Stomach (tissue), 9 donors: ENCODE measurements around the gene ADAMTS6. TPM values are rescaled to one million over a fixed set of nuclear protein-coding genes. Genes with fewer than 3 reads are reported as not detected.

ENCODE experiments used
- DNase-seq, 2 donors: peaks; one replicate each; pipeline versions ENCODE4 v3.0.0 to v3.0.0-alpha.2; 2013 to 2019
- H3K27ac ChIP-seq, 5 donors: fragments of 200-600 bp in 4 of 5; sonication (generic) in 4 of 5; one replicate each; pipeline ENCODE4 v1.5.1; 2013 to 2019; ENCODE audit warnings: mild to moderate bottlenecking in 1 of 5, moderate library complexity in 1 of 5
- H3K27me3 ChIP-seq, 3 donors: fragments of 200-600 bp; sonication (generic); one replicate each; pipeline ENCODE4 v1.5.1; 2017 to 2019; ENCODE audit warnings: mixed run types in 1 of 3
- H3K36me3 ChIP-seq, 4 donors: fragments of 200-600 bp; sonication (generic); 1 replicate in 3 of 4; 2 replicates in 1 of 4; pipeline ENCODE4 v1.5.1; 2016 to 2019
- H3K4me1 ChIP-seq, 4 donors: fragments of 200-600 bp; sonication (generic); one replicate each; pipeline ENCODE4 v1.5.1; 2016 to 2019
- H3K4me3 ChIP-seq, 4 donors: fragments of 200-600 bp; sonication (generic) in 3 of 4; one replicate each; pipeline ENCODE4 v1.5.1; 2016 to 2019; ENCODE audit warnings: mild to moderate bottlenecking in 1 of 4
- H3K9me3 ChIP-seq, 4 donors: fragments of 200-600 bp; sonication (generic); one replicate each; pipeline ENCODE4 v1.5.1; 2016 to 2019
- CTCF ChIP-seq, 7 experiments: fragments of 450-650 bp in 4 of 7; fragments of 200-600 bp in 3 of 7; sonication (generic) in 3 of 7; IDR thresholded peaks; one replicate each; pipeline ENCODE4 v1.5.1; 2016 to 2019; ENCODE audit warnings: antibody characterized with exemption in 7 of 7, control low read depth in 2 of 7, mild to moderate bottlenecking in 1 of 7
- EP300 ChIP-seq: sonication (generic); formaldehyde crosslinking; IDR thresholded peaks from one replicate; pipeline ENCODE4 v1.6.1; 2017; ENCODE audit warnings: antibody characterized with exemption
- POLR2A ChIP-seq, 4 donors: fragments of 450-650 bp; IDR thresholded peaks; one replicate each; pipeline ENCODE4 v1.6.1; 2016; ENCODE audit warnings: antibody characterized with exemption in 4 of 4, control low read depth in 2 of 4, mild to moderate bottlenecking in 1 of 4, moderate library complexity in 1 of 4
- POLR2AphosphoS5 ChIP-seq, 3 donors: sonication (generic); formaldehyde crosslinking; IDR thresholded peaks; one replicate each; pipeline ENCODE4 v1.6.1; 2016; ENCODE audit warnings: antibody characterized with exemption in 3 of 3
- WGBS, 5 donors: extraction: QIAGEN DNeasy Blood & Tissue Kit in 3 of 5; methylation state at CpG; one replicate each; pipeline versions ENCODE4 v1.1.5 to v1.1.7; 2013 to 2018; 5-methylcytosine and 5-hydroxymethylcytosine counted together
- intact Hi-C: fragments of 100-400 bp; cut with DNase I; formaldehyde crosslinking; loops from one replicate; pipeline ENCODE4 v1.15.1; 2023; ENCODE audit warnings: low total_unique reads
- polyA plus RNA-seq, 3 donors: library from polyadenylated mRNA; stranded (reverse); fragments of 200-250 nt; gene quantifications; one replicate each; pipeline ENCODE4 v1.2.3, GENCODE V29; 2013
- total RNA-seq, 5 donors: library from RNA; depleted of rRNA; stranded (reverse); fragments of >200 nt; gene quantifications; one replicate each; pipeline versions ENCODE4 v1.1.0 to v1.2.3, GENCODE V29; 2014 to 2016
- donor health status: healthy with polysubstance abuse.
- donor health status: Bipolar disorder and iron deficiency.
- donor health status: healthy.

ADAMTS6 gene
- total and polyA plus RNA-seq, 8 donors = 0.15 to 43.3 (median 0.58) TPM; not detected in 1

GRCh38 chr5:65127161-65127901 is 354.4 kb downstream of the ADAMTS6 start:
- no peaks in the 10 kb centered on the region for H3K36me3 ChIP-seq
- peak overlapping the region in 4 of 5 donors; percentile 59 to 83 (median 65) for H3K27ac ChIP-seq
- 61 to 84% (median 75%) methylated on average over 10 of the region's 10 CpGs for WGBS, 5 donors
- no peaks in the 10 kb centered on the region for H3K9me3 ChIP-seq
- DNase-seq = peak in 1 of 2 donors; percentile 20
- TF ChIP-seq CTCF (IDR thresholded peaks at IDR 0.05) (no peak), POLR2AphosphoS5 (IDR thresholded peaks at IDR 0.05) (peak in 2 of 3 donors; percentile 13 to 29)
- H3K27me3 ChIP-seq = no peaks in the 10 kb centered on the region
- peaks cover 0 to 23% (median 7%) of the 10 kb centered on the region in 4 donors for H3K4me1 ChIP-seq
- H3K4me3 ChIP-seq = no peak overlapping the region
- intact Hi-C loops = no loop called here

GRCh38 chr5:65126542-65127069 is 355.1 kb downstream of the ADAMTS6 start:
- no peak overlapping the region for H3K4me3 ChIP-seq
- no peaks in the 10 kb centered on the region for H3K36me3 ChIP-seq
- WGBS, 5 donors = 70 to 85% (median 74%) methylated on average over 6 of the region's 6 CpGs
- H3K9me3 ChIP-seq = no peaks in the 10 kb centered on the region
- TF ChIP-seq EP300 (no peak), POLR2A (IDR thresholded peaks at IDR 0.05) (no peak), CTCF (IDR thresholded peaks at IDR 0.05) (no peak), POLR2AphosphoS5 (IDR thresholded peaks at IDR 0.05) (no peak)
- no peaks in the 10 kb centered on the region for H3K27me3 ChIP-seq
- peaks cover 0 to 23% (median 7%) of the 10 kb centered on the region in 4 donors for H3K4me1 ChIP-seq
- DNase-seq = no peak
- peak overlapping the region in 4 of 5 donors; percentile 59 to 83 (median 65) for H3K27ac ChIP-seq
- intact Hi-C loops = no loop called here

GRCh38 chr5:65125591-65126541 is 355.9 kb downstream of the ADAMTS6 start:
- 24 to 47% (median 36%) methylated on average over 15 to 16 of the region's 16 CpGs for whole genome bisulfite sequencing, 5 donors
- peak overlapping the region in 4 of 5 donors; percentile 59 to 83 (median 65) for H3K27ac ChIP-seq
- H3K36me3 ChIP-seq = no peaks in the 10 kb centered on the region
- intact Hi-C loops = no loop called here
- H3K9me3 ChIP-seq = no peaks in the 10 kb centered on the region
- no peak overlapping the region for H3K4me3 ChIP-seq
- H3K4me1 ChIP-seq = peaks cover 0 to 23% (median 7%) of the 10 kb centered on the region in 4 donors
- H3K27me3 ChIP-seq = no peaks in the 10 kb centered on the region
- TF ChIP-seq POLR2AphosphoS5 (IDR thresholded peaks at IDR 0.05) (peak in 1 of 3 donors; percentile 13), POLR2A (IDR thresholded peaks at IDR 0.05) (no peak), CTCF (IDR thresholded peaks at IDR 0.05) (no peak), EP300 (no peak)
- DNase-seq = peak in 1 of 2 donors; percentile 49

- H3K9me3 ChIP-seq = peaks cover 0 to 8% (median 0%) of the 10 kb centered on the region in 4 donors
- H3K36me3 ChIP-seq = no peaks in the 10 kb centered on the region
- DNase-seq = no peak
- no peaks in the 10 kb centered on the region for H3K27me3 ChIP-seq
- WGBS, 5 donors = 90 to 97% (median 95%) methylated on average over 10 of the region's 10 CpGs
- intact Hi-C loops = no loop called here
- H3K4me3 ChIP-seq = no peak overlapping the region
- TF ChIP-seq CTCF (IDR thresholded peaks at IDR 0.05) (no peak), POLR2A (IDR thresholded peaks at IDR 0.05) (no peak), POLR2AphosphoS5 (IDR thresholded peaks at IDR 0.05) (no peak), EP300 (no peak)
- H3K4me1 ChIP-seq = peaks cover 0 to 17% (median 7%) of the 10 kb centered on the region in 4 donors
- H3K27ac ChIP-seq = no peak overlapping the region
These were observed 359.8 kb downstream of the ADAMTS6 start for GRCh38 chr5:65121880-65122436.
